Neural cell (in vitro differentiated cells): ENCODE data around the gene RASD2. TPM values are rescaled to one million over a fixed set of nuclear protein-coding genes. Genes with fewer than 3 reads are reported as not detected.

Experiments used
- H2AFZ ChIP-seq: fragments of 200-600, 300-800 bp; sonication (generic), shearing (Covaris generic); 2 replicates; pipeline ENCODE4 v1.6.0; 2014; ENCODE audit warnings: low read depth, mild to moderate bottlenecking, antibody characterized with exemption, low read length, moderate library complexity
- H3F3A ChIP-seq: fragments of 200-600 bp; shearing (Covaris generic); 2 replicates; pipeline ENCODE4 v1.6.1; 2016; ENCODE audit warnings: mild to moderate bottlenecking, moderate library complexity, mixed read lengths, antibody characterized with exemption, low read length; ENCODE audit not compliant: insufficient read depth, poor library complexity, severe bottlenecking
- H3K27ac ChIP-seq: fragments of 200-600, 300-800 bp; sonication (generic), shearing (Covaris generic); 2 replicates; pipeline ENCODE4 v1.5.1; 2014; ENCODE audit warnings: mild to moderate bottlenecking, low read length, moderate library complexity
- H3K27me3 ChIP-seq: fragments of 300-800, 200-600 bp; sonication (generic), shearing (Covaris generic); 2 replicates; pipeline ENCODE4 v1.6.0; 2014; ENCODE audit warnings: mild to moderate bottlenecking, low read depth, low read length, moderate library complexity; ENCODE audit not compliant: insufficient read depth
- H3K36me3 ChIP-seq: fragments of 300-800, 200-600 bp; sonication (generic), shearing (Covaris generic); 2 replicates; pipeline ENCODE4 v1.5.1; 2014; ENCODE audit warnings: mild to moderate bottlenecking, antibody characterized with exemption, low read length, moderate library complexity; ENCODE audit not compliant: insufficient read depth
- H3K4me2 ChIP-seq: fragments of 300-800, 200-600 bp; sonication (generic), shearing (Covaris generic); 2 replicates; pipeline ENCODE4 v1.6.0; 2014; ENCODE audit warnings: mild to moderate bottlenecking, low read length
- H3K4me3 ChIP-seq: fragments of 300-800, 200-600 bp; sonication (generic), shearing (Covaris generic); 2 replicates; pipeline ENCODE4 v1.5.1; 2014; ENCODE audit warnings: mild to moderate bottlenecking, low read length, moderate library complexity
- H3K79me2 ChIP-seq: fragments of 200-600 bp; shearing (Covaris generic); replicated peaks from 2 replicates; pipeline ENCODE4 v1.6.0; 2014; ENCODE audit warnings: mild to moderate bottlenecking, low read length, moderate library complexity; ENCODE audit not compliant: insufficient read depth
- H3K9ac ChIP-seq: fragments of 300-800, 200-600 bp; sonication (generic), shearing (Covaris generic); 2 replicates; pipeline ENCODE4 v1.6.1; 2016; ENCODE audit warnings: mild to moderate bottlenecking, low read length, mixed read lengths
- H3K9me2 ChIP-seq: fragments of 200-600 bp; shearing (Covaris generic); 2 replicates; pipeline ENCODE4 v1.6.1; 2016; ENCODE audit warnings: mild to moderate bottlenecking, low read length, mixed read lengths; ENCODE audit not compliant: insufficient read depth
- H3K9me3 ChIP-seq: fragments of 200-600, 300-800 bp; sonication (generic), shearing (Covaris generic); 2 replicates; pipeline ENCODE4 v1.6.1; 2016; ENCODE audit warnings: mild to moderate bottlenecking, mixed run types, low read length, moderate library complexity, mixed read lengths
- H4K20me1 ChIP-seq: fragments of 200-600 bp; shearing (Covaris generic); 2 replicates; pipeline ENCODE4 v1.6.1; 2016; ENCODE audit warnings: mild to moderate bottlenecking, mixed run types; ENCODE audit not compliant: insufficient read depth
- CTCF ChIP-seq: fragments of 450-650 bp; IDR thresholded peaks from 2 replicates; pipeline ENCODE4 v1.5.1; 2014; ENCODE audit warnings: antibody characterized with exemption, mild to moderate bottlenecking, moderate library complexity; ENCODE audit not compliant: poor library complexity, severe bottlenecking
- EP300 ChIP-seq: fragments of 450-650 bp; conservative IDR thresholded peaks from 2 replicates; pipeline ENCODE4 v1.6.1; 2014; ENCODE audit warnings: antibody characterized with exemption, mild to moderate bottlenecking, moderate library complexity; ENCODE audit not compliant: poor library complexity, severe bottlenecking
- EZH2 ChIP-seq: fragments of 200-600, 300-800 bp; shearing (Covaris generic), sonication (generic); IDR thresholded peaks from 2 replicates; pipeline ENCODE4 v1.6.1; 2014; ENCODE audit warnings: antibody characterized with exemption, low read length, borderline replicate concordance, mild to moderate bottlenecking; ENCODE audit not compliant: insufficient read depth, poor library complexity, severe bottlenecking
- MXI1 ChIP-seq: fragments of 450-650 bp; conservative IDR thresholded peaks from 2 replicates; pipeline ENCODE4 v1.6.1; 2014; ENCODE audit warnings: antibody characterized with exemption, mild to moderate bottlenecking; ENCODE audit not compliant: poor library complexity, severe bottlenecking
- POLR2AphosphoS5 ChIP-seq: IDR thresholded peaks from 2 replicates; pipeline ENCODE4 v1.6.1; 2012
- RAD21 ChIP-seq: fragments of 450-650 bp; conservative IDR thresholded peaks from 2 replicates; pipeline ENCODE4 v1.6.1; 2014; ENCODE audit warnings: antibody characterized with exemption, mild to moderate bottlenecking, moderate library complexity
- SMC3 ChIP-seq: fragments of 450-650 bp; conservative IDR thresholded peaks from 2 replicates; pipeline ENCODE4 v1.6.1; 2014; ENCODE audit warnings: antibody characterized with exemption, mild to moderate bottlenecking, moderate library complexity; ENCODE audit not compliant: poor library complexity
- TAF1 ChIP-seq: IDR thresholded peaks from 2 replicates; pipeline ENCODE4 v1.6.1; 2012; ENCODE audit warnings: low read depth
- polyA plus RNA-seq: library from polyadenylated mRNA; depleted of rRNA; stranded (reverse); fragments of >200 nt; gene quantifications from 2 replicates; pipeline ENCODE4 v1.2.3, GENCODE V29; 2014
- TF ChIP-seq, protein P1 (sequence below): IDR thresholded peaks from 2 replicates; pipeline ENCODE4 v1.6.1; 2012; ENCODE audit warnings: borderline replicate concordance

The RASD2 gene
- polyA plus RNA-seq, 1 donor from 2014 or later = 0.14 TPM

- Histone ChIP-seq H4K20me1 (no peaks in the 10 kb centered on the region), H3K9me3 (no peaks in the 10 kb centered on the region), H3K9ac (no peak overlapping the region), H3K9me2 (no peaks in the 10 kb centered on the region), H3K27me3 (no peaks in the 10 kb centered on the region), H3F3A (no peaks in the 10 kb centered on the region), H3K4me3 (no peak overlapping the region), H3K79me2 (no peaks in the 10 kb centered on the region), H2AFZ (no peak overlapping the region), H3K27ac (no peak overlapping the region), H3K4me2 (no peak overlapping the region), H3K36me3 (no peaks in the 10 kb centered on the region)
- TF ChIP-seq CTCF = no peak
- TF ChIP-seq EZH2 = no peak
- no peak for TF ChIP-seq POLR2AphosphoS5
- no peak for TF ChIP-seq RAD21
- TF ChIP-seq, protein P1, sequence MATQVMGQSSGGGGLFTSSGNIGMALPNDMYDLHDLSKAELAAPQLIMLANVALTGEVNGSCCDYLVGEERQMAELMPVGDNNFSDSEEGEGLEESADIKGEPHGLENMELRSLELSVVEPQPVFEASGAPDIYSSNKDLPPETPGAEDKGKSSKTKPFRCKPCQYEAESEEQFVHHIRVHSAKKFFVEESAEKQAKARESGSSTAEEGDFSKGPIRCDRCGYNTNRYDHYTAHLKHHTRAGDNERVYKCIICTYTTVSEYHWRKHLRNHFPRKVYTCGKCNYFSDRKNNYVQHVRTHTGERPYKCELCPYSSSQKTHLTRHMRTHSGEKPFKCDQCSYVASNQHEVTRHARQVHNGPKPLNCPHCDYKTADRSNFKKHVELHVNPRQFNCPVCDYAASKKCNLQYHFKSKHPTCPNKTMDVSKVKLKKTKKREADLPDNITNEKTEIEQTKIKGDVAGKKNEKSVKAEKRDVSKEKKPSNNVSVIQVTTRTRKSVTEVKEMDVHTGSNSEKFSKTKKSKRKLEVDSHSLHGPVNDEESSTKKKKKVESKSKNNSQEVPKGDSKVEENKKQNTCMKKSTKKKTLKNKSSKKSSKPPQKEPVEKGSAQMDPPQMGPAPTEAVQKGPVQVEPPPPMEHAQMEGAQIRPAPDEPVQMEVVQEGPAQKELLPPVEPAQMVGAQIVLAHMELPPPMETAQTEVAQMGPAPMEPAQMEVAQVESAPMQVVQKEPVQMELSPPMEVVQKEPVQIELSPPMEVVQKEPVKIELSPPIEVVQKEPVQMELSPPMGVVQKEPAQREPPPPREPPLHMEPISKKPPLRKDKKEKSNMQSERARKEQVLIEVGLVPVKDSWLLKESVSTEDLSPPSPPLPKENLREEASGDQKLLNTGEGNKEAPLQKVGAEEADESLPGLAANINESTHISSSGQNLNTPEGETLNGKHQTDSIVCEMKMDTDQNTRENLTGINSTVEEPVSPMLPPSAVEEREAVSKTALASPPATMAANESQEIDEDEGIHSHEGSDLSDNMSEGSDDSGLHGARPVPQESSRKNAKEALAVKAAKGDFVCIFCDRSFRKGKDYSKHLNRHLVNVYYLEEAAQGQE = no peak
- no peak for TF ChIP-seq TAF1
- no peak for TF ChIP-seq SMC3
- TF ChIP-seq EP300 = no peak
- TF ChIP-seq MXI1 = no peak
These were observed 60.5 kb downstream of the RASD2 start for GRCh38 chr22:35601013-35601580.

GRCh38 chr22:35601743-35602615 is 61.3 kb downstream of the RASD2 start:
- Histone ChIP-seq H3K36me3 (no peaks in the 10 kb centered on the region), H2AFZ (no peak overlapping the region), H3K27me3 (no peaks in the 10 kb centered on the region), H3K9ac (no peak overlapping the region), H3K27ac (no peak overlapping the region), H3K4me3 (no peak overlapping the region), H3K4me2 (no peak overlapping the region), H4K20me1 (no peaks in the 10 kb centered on the region), H3K79me2 (no peaks in the 10 kb centered on the region), H3K9me3 (no peaks in the 10 kb centered on the region), H3F3A (no peaks in the 10 kb centered on the region), H3K9me2 (no peaks in the 10 kb centered on the region)
- TF ChIP-seq RAD21 = no peak
- TF ChIP-seq EZH2 = no peak
- TF ChIP-seq MXI1 = no peak
- TF ChIP-seq EP300 = no peak
- TF ChIP-seq SMC3 = no peak
- no peak for TF ChIP-seq TAF1
- TF ChIP-seq, protein P1 = no peak
- TF ChIP-seq CTCF = no peak
- no peak for TF ChIP-seq POLR2AphosphoS5
